Fibroblast of lung (primary cell): ENCODE data around the gene NR2E3. TPM values are rescaled to one million over a fixed set of nuclear protein-coding genes. Genes with fewer than 3 reads are reported as not detected.
A peak's percentile ranks its signal among the peaks of the same experiment; 100 is the strongest.

ENCODE experiments used
- DNase-seq, 2 donors: peaks; one replicate each; pipeline versions ENCODE4 v3.0.0 to v3.0.0-alpha.2; 2010; ENCODE audit warnings: low read depth in 2 of 2
- H2AFZ ChIP-seq: 2 replicates; pipeline ENCODE4 v1.5.1; 2012; ENCODE audit warnings: low read length, control low read depth, inconsistent platforms
- H3K27ac ChIP-seq: 2 replicates; pipeline ENCODE4 v1.5.1; 2011; ENCODE audit warnings: low read length, control low read depth; ENCODE audit not compliant: insufficient read depth
- H3K27me3 ChIP-seq: 2 replicates; pipeline ENCODE4 v1.5.1; 2011; ENCODE audit warnings: mild to moderate bottlenecking, low read length; ENCODE audit not compliant: control insufficient read depth, insufficient read depth
- H3K36me3 ChIP-seq: 2 replicates; pipeline ENCODE4 v1.5.1; 2011; ENCODE audit warnings: low read length; ENCODE audit not compliant: control insufficient read depth, insufficient read depth
- H3K4me1 ChIP-seq: 2 replicates; pipeline ENCODE4 v1.5.1; 2011; ENCODE audit warnings: low read length; ENCODE audit not compliant: control insufficient read depth, insufficient read depth; ENCODE audit errors: extremely low read depth
- H3K4me2 ChIP-seq: 2 replicates; pipeline ENCODE4 v1.5.1; 2011; ENCODE audit warnings: low read length, control low read depth; ENCODE audit not compliant: insufficient read depth; ENCODE audit errors: extremely low read depth
- H3K4me3 ChIP-seq, 4 experiments: fragments of 200-600 bp in 1 of 4; sonication (generic) in 1 of 4; replicated peaks in 1 of 4; 2 replicates each; pipeline ENCODE4 v1.5.1; 2011 to 2016; ENCODE audit warnings: low read length in 4 of 4, low read depth in 3 of 4, mild to moderate bottlenecking in 3 of 4, control low read depth in 2 of 4, inconsistent platforms in 1 of 4, mixed read lengths in 1 of 4; ENCODE audit not compliant: insufficient read depth in 1 of 4; ENCODE audit errors: control extremely low read depth in 1 of 4
- H3K79me2 ChIP-seq: 2 replicates; pipeline ENCODE4 v1.5.1; 2012; ENCODE audit warnings: mild to moderate bottlenecking, low read length, inconsistent platforms; ENCODE audit not compliant: control insufficient read depth, insufficient read depth
- H3K9ac ChIP-seq: 2 replicates; pipeline ENCODE4 v1.5.1; 2011; ENCODE audit warnings: mild to moderate bottlenecking, low read length, control low read depth; ENCODE audit not compliant: insufficient read depth
- H3K9me3 ChIP-seq: 2 replicates; pipeline ENCODE4 v1.5.1; 2012; ENCODE audit warnings: low read depth, low read length; ENCODE audit not compliant: control insufficient read depth, insufficient read depth
- H4K20me1 ChIP-seq: 2 replicates; pipeline ENCODE4 v1.5.1; 2011; ENCODE audit warnings: low read length; ENCODE audit not compliant: control insufficient read depth, insufficient read depth; ENCODE audit errors: extremely low read depth
- EZH2 ChIP-seq: IDR thresholded peaks from 2 replicates; pipeline ENCODE4 v1.5.1; 2012; ENCODE audit warnings: low read length, control low read depth, mild to moderate bottlenecking; ENCODE audit errors: missing control alignments
- polyA plus RNA-seq, 2 donors: library from polyadenylated mRNA; depleted of rRNA in 1 of 2; stranded (reverse) in 1 of 2; unstranded in 1 of 2; fragments of >200 nt; gene quantifications; 2 replicates each; pipeline ENCODE4 v1.2.1, GENCODE V29; 2011 to 2012; ENCODE audit warnings: missing spikeins in 1 of 2
- total RNA-seq: library from RNA; depleted of rRNA; stranded (reverse); fragments of >200 nt; gene quantifications from 2 replicates; pipeline ENCODE4 v1.2.1, GENCODE V29; 2014
- TF ChIP-seq, protein P1 (sequence below), 2 donors: IDR thresholded peaks in 1 of 2; conservative IDR thresholded peaks in 1 of 2; 1 replicate in 1 of 2; 2 replicates in 1 of 2; pipeline ENCODE4 v1.5.1; 2011 to 2012; ENCODE audit warnings: low read length in 2 of 2, control low read depth in 1 of 2, inconsistent platforms in 1 of 2, low read depth in 1 of 2, mild to moderate bottlenecking in 1 of 2

Gene NR2E3
- total and polyA plus RNA-seq, 2 donors (not counting 1 experiment from before 2014, with no cell fraction given): 0.08 to 1.3 TPM

DNA sequence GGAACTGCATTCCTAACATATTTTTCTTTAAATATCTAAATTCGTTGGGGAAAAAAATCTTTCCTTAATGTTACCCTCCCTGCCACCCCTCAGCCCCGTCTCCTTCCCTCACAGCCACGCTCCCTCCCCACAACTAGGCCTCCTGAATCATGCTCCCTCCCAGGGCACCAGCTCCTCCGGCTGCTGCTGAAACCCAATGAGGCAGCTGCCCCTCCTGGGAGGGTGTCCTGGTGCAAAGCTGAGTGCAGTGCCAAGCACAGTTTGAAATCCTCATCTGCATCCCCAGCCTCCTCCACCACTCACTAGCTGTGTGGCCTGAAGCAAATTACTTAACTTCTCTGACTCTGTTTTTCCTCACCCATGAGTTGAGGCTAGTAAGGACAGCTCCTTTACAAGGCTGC lies 2.7 kb upstream of the NR2E3 start:
- H3K4me2 ChIP-seq: no peak overlapping the region
- no peaks in the 10 kb centered on the region for H3K27me3 ChIP-seq
- H3K4me3 ChIP-seq: no peak overlapping the region
- H3K4me1 ChIP-seq: peaks cover 16% of the 10 kb centered on the region
- TF ChIP-seq EZH2: no peak
- TF ChIP-seq, protein P1, sequence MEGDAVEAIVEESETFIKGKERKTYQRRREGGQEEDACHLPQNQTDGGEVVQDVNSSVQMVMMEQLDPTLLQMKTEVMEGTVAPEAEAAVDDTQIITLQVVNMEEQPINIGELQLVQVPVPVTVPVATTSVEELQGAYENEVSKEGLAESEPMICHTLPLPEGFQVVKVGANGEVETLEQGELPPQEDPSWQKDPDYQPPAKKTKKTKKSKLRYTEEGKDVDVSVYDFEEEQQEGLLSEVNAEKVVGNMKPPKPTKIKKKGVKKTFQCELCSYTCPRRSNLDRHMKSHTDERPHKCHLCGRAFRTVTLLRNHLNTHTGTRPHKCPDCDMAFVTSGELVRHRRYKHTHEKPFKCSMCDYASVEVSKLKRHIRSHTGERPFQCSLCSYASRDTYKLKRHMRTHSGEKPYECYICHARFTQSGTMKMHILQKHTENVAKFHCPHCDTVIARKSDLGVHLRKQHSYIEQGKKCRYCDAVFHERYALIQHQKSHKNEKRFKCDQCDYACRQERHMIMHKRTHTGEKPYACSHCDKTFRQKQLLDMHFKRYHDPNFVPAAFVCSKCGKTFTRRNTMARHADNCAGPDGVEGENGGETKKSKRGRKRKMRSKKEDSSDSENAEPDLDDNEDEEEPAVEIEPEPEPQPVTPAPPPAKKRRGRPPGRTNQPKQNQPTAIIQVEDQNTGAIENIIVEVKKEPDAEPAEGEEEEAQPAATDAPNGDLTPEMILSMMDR (conservative IDR thresholded peaks at IDR 0.05 in 1 of 2, IDR thresholded peaks at IDR 0.05 in 1 of 2; ENCODE audit: low read depth in 1 of 2, low read length in 2 of 2): no peak
- no peak overlapping the region for H2AFZ ChIP-seq
- peak; percentile 25 to 36 for DNase-seq
- no peaks in the 10 kb centered on the region for H3K9me3 ChIP-seq
- H3K27ac ChIP-seq: no peak overlapping the region
- H4K20me1 ChIP-seq: no peaks in the 10 kb centered on the region
- no peaks in the 10 kb centered on the region for H3K36me3 ChIP-seq
- H3K9ac ChIP-seq: no peak overlapping the region
- no peaks in the 10 kb centered on the region for H3K79me2 ChIP-seq

DNA sequence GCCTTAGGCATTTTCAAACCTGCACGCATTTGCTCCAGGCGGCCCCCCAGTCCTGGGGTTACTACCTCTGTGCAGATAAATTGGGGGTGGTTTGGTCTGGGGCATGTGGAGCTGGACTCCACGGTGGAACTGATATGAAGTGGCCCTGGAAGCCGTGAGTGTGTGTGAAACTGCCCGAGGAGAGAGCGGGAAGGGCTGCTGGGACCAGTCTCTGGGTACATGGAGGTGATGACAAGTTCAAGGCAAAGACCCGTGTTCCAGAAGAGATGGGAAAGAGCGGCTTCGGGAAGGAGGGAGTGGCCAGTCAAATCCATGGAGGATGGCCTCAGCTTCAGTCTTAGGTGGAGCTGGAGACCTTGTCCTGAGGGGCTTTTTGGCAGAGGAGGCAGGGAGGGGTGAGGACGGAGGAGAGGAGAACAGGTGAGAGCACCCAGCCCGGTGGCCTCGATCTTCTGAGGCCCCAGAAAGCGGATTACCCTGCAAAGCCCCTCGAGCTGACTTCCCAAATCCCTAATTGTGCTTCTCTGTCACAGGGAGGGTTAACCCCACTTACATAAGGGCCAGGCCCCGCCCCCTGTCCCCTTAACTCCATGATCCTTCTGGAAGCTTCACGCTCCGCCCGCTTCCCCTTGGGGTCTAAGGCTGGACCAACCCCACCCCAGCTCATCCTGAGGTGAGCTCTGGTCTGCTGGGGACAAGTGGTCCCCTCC lies 1.9 kb upstream of the NR2E3 start:
- DNase-seq: no peak
- Histone ChIP-seq H3K27me3 (no peaks in the 10 kb centered on the region), H3K9ac (no peak overlapping the region)

DNA sequence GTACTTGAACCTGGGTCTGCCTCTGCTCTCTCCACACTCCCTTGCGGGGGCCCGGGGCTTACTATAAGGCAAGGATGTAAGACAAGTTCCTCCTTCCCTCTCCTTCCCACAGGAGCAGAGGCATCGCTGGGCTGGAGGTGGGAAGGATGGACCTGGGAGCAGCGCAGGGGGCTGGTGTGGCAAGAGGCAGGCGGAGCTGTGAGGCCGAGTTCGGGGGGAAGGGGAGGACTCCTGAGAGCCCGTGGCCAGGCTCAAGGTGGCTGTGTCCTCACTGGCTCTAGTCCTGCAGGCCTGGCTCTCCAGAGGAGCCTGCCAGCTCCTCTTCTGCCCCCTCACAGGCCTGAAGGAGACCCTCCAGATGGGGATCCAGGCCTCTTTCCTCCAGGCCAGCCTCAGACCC lies 1.0 kb upstream of the NR2E3 start:
- H3K9me3 ChIP-seq: no peaks in the 10 kb centered on the region
- TF ChIP-seq, protein P1 (conservative IDR thresholded peaks at IDR 0.05 in 1 of 2, IDR thresholded peaks at IDR 0.05 in 1 of 2; ENCODE audit: low read depth in 1 of 2, low read length in 2 of 2): no peak
- no peak for TF ChIP-seq EZH2
- H3K79me2 ChIP-seq: no peaks in the 10 kb centered on the region
- H2AFZ ChIP-seq: no peak overlapping the region
- H3K36me3 ChIP-seq: no peaks in the 10 kb centered on the region
- H3K4me2 ChIP-seq: no peak overlapping the region
- H3K4me1 ChIP-seq: peaks cover 16% of the 10 kb centered on the region
- DNase-seq: no peak
- no peak overlapping the region for H3K27ac ChIP-seq
- no peak overlapping the region for H3K9ac ChIP-seq
- no peaks in the 10 kb centered on the region for H4K20me1 ChIP-seq
- no peak overlapping the region for H3K4me3 ChIP-seq
- no peaks in the 10 kb centered on the region for H3K27me3 ChIP-seq

More for the DNA sequence above, 1.9 kb upstream of the NR2E3 start:
- Histone ChIP-seq H3K4me3 (no peak overlapping the region), H3K27ac (no peak overlapping the region), H2AFZ (no peak overlapping the region), H3K36me3 (no peaks in the 10 kb centered on the region), H3K4me2 (no peak overlapping the region), H3K9me3 (no peaks in the 10 kb centered on the region), H3K4me1 (peaks cover 16% of the 10 kb centered on the region), H3K79me2 (no peaks in the 10 kb centered on the region), H4K20me1 (no peaks in the 10 kb centered on the region)
- no peak for TF ChIP-seq EZH2
- TF ChIP-seq, protein P1 (conservative IDR thresholded peaks at IDR 0.05 in 1 of 2, IDR thresholded peaks at IDR 0.05 in 1 of 2; ENCODE audit: low read depth in 1 of 2, low read length in 2 of 2): no peak
